AG04450 (cell line): ENCODE results near the gene CCKAR. TPM values are rescaled to one million over a fixed set of nuclear protein-coding genes. Genes with fewer than 3 reads are reported as not detected.

Experiments used
- CTCF ChIA-PET: fragments of 300-600, 350-600 bp; formaldehyde crosslinking; extraction: SDS; loops from one replicate; lab custom pipeline; 2022; ENCODE audit warnings: antibody characterized with exemption, inconsistent platforms; lab: Charles Lee
- POLR2A ChIA-PET: fragments of 350-600 bp; formaldehyde crosslinking; extraction: SDS; loops from one replicate; lab custom pipeline; 2021; ENCODE audit warnings: antibody characterized with exemption, inconsistent platforms; lab: Yijun Ruan, JAX
- DNase-seq: peaks from one replicate; pipeline ENCODE4 v3.0.0-alpha.2; 2011; ENCODE audit warnings: low read depth, low spot score
- H3K27ac ChIP-seq: one replicate; pipeline ENCODE4 v1.5.1; 2012; ENCODE audit warnings: low read depth, low read length, control low read depth
- H3K27me3 ChIP-seq: one replicate; pipeline ENCODE4 v1.6.0; 2012; ENCODE audit warnings: low read length; ENCODE audit not compliant: control insufficient read depth, insufficient read depth
- H3K4me3 ChIP-seq: 2 replicates; pipeline ENCODE4 v1.5.1; 2011; ENCODE audit warnings: mild to moderate bottlenecking, low read depth, low read length, control low read depth
- H3K9me3 ChIP-seq: 2 replicates; pipeline ENCODE4 v1.5.1; 2012; ENCODE audit warnings: low read length; ENCODE audit not compliant: control insufficient read depth, insufficient read depth
- polyA plus RNA-seq: library from polyadenylated mRNA; depleted of rRNA; stranded (reverse); fragments of >200 nt; gene quantifications from 2 replicates; pipeline ENCODE4 v1.2.3, GENCODE V29; 2011
- TF ChIP-seq, protein P1 (sequence below): IDR thresholded peaks from 2 replicates; pipeline ENCODE4 v1.5.1; 2011; ENCODE audit warnings: low read depth, low read length, control low read depth, inconsistent platforms

CCKAR gene
- polyA plus RNA-seq, 1 experiment = 0.10 TPM

DNA sequence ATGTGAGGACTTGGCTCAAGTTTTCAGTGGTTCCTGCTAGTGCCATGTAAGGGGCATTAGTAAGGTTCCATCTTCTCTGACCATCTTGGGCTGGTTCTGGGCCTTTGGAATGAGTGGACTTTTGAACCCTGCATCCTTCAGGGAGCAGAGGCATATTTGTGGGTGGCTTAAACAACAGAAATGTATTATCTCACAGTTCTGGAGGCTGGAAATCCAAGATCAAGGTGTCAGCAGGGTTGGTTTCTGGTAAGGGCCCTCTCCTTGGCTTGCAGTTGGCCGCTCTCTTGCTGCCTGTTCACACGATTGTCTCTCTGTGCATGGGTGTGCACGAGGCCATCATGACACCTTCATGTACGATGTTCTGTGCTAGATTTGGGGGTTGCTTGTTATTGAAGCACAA is 21.3 kb downstream of the CCKAR start:
- H3K4me3 ChIP-seq = no peak overlapping the region
- CTCF ChIA-PET = interaction anchor here (0.5 kb wide), 1 partner anchor 540 kb away, joined by 3 read pairs; no protein-coding TSS in a partner anchor
- H3K9me3 ChIP-seq = peaks cover 8% of the 10 kb centered on the region
- TF ChIP-seq, protein P1, sequence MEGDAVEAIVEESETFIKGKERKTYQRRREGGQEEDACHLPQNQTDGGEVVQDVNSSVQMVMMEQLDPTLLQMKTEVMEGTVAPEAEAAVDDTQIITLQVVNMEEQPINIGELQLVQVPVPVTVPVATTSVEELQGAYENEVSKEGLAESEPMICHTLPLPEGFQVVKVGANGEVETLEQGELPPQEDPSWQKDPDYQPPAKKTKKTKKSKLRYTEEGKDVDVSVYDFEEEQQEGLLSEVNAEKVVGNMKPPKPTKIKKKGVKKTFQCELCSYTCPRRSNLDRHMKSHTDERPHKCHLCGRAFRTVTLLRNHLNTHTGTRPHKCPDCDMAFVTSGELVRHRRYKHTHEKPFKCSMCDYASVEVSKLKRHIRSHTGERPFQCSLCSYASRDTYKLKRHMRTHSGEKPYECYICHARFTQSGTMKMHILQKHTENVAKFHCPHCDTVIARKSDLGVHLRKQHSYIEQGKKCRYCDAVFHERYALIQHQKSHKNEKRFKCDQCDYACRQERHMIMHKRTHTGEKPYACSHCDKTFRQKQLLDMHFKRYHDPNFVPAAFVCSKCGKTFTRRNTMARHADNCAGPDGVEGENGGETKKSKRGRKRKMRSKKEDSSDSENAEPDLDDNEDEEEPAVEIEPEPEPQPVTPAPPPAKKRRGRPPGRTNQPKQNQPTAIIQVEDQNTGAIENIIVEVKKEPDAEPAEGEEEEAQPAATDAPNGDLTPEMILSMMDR = no peak
- peaks cover 5% of the 10 kb centered on the region for H3K27me3 ChIP-seq
- POLR2A ChIA-PET = no interaction called here
- H3K27ac ChIP-seq = no peak overlapping the region
- no peak for DNase-seq

DNA sequence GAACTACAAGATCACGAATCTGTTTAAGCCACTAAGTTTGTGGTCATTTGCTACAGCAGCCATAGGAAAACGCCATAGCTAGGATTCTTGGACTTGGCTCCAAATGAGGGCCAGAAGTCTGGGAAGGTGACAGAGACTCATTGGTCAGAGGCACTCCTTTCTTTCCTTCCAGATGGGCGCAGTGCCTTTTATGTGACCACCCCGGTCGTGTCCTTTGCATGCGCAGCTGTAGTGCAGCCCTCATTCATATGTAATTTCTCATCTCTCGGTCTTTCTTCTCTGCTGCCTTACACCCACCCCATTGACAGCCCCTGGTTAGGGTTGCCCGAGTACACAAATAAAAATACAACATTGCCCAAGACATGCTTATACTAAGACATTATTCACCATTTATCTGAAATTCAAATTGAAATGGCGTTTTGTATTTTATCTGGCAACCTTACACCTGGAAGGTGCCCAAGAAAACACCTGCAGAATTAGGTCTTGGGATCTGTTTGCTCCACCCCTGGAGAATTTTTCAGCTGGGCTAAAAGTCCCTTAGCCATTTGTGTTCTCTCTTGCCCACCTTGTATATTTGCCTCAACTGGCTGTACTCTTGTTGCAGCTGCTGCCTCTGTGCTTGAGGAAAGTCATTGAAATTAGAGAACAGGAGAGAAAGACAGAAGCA is 21.9 kb downstream of the CCKAR start:
- Histone ChIP-seq H3K4me3 (no peak overlapping the region), H3K27me3 (peaks cover 5% of the 10 kb centered on the region), H3K9me3 (peaks cover 12% of the 10 kb centered on the region), H3K27ac (no peak overlapping the region)
- no peak for DNase-seq
- ChIA-PET POLR2A (no interaction called here), CTCF (interaction anchor here (0.5 kb wide), 1 partner anchor 541 kb away, joined by 3 read pairs; no protein-coding TSS in a partner anchor)
- TF ChIP-seq, protein P1 = no peak

DNA sequence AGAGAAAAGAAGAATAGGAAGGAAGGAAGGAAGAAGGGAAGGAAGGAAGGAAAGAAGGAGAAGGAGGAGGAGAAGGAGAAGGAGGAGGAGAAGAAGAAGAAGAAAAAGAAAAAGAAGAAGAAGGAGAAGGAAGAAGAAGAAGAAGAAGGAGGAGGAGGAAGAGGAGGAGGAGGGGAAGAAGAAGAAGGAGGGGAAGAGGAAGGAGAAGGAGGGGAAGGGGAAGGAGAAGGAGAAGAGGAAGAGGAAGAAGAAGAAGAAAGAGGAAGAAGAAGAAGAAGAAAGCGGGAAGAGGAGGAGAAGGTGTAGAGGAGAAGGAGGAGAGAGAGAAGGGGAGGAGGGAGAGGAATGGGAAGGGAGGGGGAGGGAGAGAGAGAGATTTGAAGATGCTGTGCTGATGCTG is 22.6 kb downstream of the CCKAR start:
- no peak for DNase-seq
- Histone ChIP-seq H3K27me3 (peaks cover 5% of the 10 kb centered on the region), H3K27ac (no peak overlapping the region), H3K4me3 (no peak overlapping the region), H3K9me3 (peaks cover 12% of the 10 kb centered on the region)
- POLR2A ChIA-PET = no interaction called here
- CTCF ChIA-PET = no interaction called here
- TF ChIP-seq, protein P1 = no peak

DNA sequence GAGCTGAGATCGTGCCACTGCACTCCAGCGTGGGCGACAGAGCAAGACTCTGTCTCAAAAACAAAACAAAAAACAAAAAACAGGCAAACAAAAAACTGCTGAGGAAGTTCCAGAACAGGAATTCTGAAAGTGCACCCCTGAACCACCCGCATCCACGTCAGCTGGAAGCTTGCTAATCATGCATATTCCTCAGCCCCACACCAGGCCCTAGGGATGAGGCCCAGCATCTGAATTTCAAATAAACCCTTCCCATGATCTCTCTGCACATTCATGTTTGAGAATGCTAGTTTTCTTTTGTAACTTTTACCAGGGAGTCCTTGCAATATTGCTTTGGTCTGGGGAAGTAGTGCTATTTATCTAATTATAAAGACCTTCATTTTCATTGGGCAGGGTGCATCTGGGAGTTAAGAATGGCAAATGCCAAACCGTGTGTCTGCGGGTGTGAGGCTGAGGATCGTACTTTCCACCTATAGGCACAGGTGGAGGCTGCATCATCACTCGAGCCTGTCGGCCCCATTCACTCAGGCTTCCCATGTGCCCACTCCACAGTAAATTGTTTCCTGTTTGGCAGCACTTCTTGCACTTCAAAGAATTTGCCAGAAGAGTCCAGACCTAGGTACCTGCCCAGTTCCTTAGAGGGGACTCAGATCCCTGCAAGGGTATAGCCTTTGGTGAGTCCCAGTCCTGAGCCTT is 23.6 kb downstream of the CCKAR start:
- H3K4me3 ChIP-seq = no peak overlapping the region
- H3K9me3 ChIP-seq = peaks cover 12% of the 10 kb centered on the region
- no peak overlapping the region for H3K27ac ChIP-seq
- peaks cover 5% of the 10 kb centered on the region for H3K27me3 ChIP-seq
- TF ChIP-seq, protein P1 = no peak
- ChIA-PET CTCF (no interaction called here), POLR2A (no interaction called here)
- DNase-seq = no peak
